NCI-H146 (cell line): ENCODE data around the gene PGGT1B.
A peak's percentile ranks its signal among the peaks of the same experiment; 100 is the strongest.

ENCODE experiments used
- DNase-seq: peaks from one replicate; lab custom pipeline; 2025; lab: John Stamatoyannopoulos, UW

PGGT1B gene

DNA sequence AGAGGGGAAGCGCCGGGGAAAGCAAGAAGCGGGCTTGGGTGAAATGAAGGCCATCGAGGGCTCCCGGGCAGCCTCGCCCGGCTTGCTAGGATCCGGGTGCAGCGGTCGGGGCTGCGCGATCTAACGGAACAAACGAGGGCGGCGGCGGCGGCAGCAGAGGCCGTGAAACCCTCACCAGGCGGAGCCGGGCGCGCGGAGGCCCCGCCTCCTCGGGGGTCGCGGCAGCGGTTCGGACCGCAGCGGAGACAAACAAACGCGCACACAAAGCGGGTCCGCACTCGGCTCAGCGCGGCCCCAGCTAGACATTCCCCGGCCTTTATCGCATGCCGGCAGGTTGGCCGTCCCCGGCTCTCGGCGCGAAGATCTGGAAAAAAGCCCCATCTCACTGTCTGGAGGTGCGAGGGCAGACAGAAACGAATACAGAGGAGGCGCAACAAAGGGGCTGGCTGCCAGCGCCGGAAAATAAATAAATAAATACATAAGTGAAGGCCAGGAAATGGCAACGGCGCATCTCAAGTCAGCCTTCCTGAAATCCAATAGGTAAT, 82.4 kb downstream of the PGGT1B start:
- DNase-seq, result peak; percentile 87

DNA sequence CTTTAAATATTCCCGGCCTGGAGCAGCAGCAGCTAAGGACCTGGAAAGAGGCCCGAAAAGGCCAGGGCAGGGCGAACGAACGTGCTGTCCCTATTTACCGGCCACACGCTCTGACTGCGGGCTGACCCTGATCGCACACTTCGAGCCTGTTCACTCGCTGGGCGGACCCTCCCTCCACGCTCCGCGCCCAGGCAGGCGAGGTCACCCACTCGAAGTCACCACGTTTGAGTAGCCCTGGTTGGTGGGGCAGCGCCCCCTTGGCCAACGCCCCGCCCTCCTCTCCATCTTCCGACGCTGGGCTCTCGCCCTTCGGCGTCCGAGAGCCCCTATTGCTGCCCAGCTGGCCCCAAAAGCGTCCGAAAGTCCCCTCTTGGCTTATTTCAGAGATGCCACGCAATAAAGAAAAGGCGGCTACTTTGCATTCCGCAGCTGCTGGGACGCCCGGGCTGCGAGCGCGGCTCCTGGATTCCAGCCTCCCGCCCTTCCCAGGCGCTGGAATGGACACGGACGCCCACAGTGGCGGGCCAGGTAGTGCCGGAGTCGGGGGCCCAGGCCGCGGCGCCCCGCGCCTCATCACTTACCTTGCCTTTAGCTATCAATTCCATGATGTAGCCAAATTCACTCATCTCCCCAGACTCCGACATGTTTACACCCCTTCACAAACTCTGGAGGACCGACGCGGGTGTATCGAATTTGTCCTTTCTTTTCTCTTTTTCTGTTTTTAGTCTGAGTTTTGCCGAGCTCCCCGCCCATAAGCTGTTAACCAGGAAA, 83.1 kb downstream of the PGGT1B start:
- peak; percentile 59 for DNase-seq

DNA sequence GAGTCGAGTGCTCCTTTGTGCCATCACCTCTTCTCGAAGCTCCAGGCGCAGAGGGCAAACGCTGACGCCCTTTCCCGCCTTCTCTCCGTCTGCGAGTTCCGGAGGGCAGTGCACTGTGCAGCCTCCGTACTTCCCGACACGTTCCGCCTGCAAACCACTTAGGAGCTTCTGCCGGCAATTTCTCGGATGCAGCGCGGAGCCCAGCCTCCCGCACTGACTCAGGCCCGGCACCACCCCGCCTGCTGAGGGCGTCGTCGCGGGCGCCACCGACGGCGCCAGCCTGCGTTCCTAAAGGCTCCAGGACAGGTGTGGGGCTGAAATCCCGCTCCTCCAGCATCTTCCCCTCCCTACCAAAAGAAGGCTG, 83.7 kb downstream of the PGGT1B start:
- no peak for DNase-seq

DNA sequence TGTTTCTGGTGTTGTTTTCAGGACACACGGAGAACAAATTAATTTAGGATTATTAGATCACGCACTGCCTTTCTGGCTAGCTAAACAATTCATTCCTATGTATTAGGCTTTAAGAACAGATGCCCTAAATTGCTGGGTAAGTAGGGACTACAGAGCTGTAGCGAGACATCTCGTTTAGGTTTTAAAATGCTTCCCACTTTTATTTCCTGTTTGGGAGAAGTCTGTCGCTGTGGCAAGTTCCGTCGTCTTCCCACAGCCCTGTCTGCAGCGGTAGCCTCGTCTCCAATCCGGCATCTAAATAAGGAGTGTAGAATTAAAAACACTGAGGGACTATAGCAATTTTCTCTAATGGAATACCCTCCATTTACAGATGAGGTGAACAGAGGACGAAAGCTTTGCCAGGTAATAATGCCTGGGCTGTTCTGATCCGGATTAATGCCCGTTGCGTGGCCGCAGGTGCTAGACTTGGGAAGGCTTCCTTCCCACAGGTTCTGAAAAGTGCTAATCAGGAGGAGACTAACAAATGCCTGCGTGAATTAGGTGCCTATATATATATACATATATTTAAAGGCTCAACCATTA, 91.7 kb downstream of the PGGT1B start:
- DNase-seq, result peak; percentile 37

DNA sequence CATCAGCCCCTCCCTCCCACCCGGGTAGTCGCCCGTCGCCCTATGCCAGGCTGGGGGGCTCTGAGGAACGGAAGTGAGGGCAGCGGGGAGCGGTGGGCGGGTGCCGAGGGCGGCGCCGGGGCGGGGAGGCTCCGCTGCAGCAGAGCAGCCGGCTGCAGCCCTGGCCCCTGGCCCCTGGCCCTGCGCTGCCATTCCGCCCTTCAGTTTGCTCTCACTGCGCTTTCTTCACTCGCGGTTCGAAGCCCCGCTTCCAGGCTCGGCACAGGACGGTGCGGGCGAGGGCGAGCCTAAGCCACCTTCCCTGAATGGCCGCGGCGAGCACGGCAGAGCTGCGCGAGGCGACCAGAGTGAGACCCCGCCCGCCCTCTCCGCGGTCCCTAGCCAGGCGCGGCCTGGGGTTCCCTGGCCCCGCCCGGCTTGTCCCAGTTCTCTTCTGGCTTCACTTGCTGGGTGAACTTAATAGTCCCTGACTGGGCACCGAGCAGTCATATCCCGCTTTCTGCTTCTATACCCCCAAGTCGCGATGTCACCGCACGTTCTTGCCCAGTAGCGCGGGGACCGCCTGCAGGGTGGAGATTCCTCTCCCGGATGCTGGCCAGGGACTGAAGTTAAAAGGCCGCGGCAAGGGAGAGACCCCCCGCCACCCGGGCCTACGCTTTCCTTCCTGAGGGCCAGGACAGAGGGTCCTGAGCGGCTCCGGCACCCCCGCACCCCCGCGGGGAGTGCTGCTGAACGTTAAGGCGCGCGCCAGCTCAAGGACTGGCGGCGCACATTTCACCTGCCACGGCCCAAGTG, 92.3 kb downstream of the PGGT1B start:
- DNase-seq, result no peak

DNA sequence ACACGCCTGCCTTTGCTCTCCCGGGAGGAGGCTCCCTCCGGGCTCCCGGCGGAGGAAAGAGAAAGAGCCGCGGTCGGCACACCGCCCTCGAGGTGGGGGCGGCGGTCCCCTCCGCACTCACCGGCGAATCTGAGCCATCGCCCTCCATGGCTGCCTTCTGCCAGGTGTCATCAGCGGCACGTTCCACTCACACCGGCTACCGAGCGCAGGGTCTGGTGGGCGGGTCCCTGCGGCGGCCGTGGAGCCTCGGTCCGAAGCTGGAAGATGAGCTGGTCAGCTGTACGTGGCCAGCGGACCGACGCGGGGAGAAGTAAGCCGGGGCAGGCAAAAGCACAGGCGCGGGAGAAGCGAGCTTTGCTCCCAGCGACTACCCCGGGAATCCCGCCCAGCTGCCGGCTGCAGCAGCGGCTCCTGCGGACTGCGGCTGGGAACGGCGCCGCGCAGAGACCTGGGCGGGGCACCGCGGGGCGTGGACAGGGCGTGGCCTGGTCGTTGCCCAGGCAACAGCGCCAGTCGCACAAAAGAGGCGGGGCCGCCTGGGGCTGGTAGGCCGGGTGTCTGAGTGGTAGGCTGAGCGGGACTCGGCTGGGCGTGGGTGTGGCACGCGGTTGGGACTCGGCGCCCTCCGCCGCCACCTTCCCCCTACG, 93.1 kb downstream of the PGGT1B start, which contains the start of gene TRIM36:
TSS of gene TRIM36 (minus strand) at position 422 of the 647 bp plus-strand sequence. CDS start at position 148, 274 bp downstream.
- DNase-seq, result peak; percentile 99

DNA sequence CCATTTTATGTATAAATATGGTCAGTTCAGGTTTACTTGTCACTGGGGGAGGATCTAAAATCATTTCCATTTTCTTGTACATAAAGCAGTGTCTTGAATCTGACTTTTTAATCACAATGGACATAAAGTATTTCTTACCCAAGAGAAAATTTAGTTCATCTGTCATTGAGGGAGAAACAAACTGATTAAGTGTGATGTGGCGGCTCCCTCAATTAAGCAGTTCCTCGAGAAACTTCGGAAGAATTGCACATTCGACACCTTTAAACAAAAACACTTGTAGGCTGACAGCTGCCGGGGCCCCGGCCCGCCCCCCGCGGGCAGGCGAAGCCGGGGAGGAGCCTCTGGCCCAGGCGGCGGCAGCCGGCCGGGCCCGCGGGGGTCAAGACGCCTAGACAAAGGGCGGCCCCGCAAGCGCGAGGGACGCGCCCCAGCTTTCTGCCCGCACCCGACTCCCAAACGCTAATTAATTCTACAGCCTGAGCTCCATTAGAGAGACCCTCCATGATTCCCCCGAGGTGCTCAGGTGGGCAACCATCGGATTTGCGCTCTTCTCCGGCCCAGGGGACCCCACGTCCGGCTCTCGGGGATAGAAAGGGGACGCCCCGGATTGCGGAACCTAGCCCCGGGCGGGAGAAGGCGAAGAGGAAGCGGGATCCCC, 93.7 kb downstream of the PGGT1B start:
- DNase-seq, result peak; percentile 77

DNA sequence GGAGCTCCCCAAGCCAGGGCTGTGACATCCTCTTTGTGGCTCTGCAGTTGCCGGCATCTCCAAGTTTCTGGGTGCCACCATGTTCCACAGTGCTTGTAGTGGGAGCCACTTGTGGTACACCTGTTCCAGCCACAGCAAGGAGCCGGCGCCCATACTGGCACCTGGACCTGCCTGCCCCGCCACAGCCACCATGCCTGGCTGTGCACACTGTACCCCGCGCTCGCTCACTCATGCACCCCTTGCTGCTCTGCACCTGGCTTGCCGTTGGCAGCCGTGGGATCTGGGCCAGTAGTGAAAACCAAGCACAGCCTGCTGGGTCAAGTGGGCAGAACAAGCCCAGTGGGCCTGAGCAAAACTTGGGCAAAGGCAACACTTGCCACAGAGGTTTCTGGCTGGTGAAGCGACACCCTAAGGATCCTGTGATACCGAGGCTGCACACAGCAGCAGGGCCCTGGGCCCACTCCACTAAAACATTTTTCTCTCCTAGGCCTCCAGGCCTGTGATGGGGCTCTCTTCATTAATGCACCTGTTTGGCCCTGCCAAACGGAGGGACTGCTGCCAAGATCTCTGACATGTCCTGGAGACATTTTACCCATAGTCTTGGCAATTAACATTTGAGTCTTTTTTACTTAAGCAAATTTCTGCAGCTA, 95.8 kb downstream of the PGGT1B start:
- DNase-seq, result no peak

DNA sequence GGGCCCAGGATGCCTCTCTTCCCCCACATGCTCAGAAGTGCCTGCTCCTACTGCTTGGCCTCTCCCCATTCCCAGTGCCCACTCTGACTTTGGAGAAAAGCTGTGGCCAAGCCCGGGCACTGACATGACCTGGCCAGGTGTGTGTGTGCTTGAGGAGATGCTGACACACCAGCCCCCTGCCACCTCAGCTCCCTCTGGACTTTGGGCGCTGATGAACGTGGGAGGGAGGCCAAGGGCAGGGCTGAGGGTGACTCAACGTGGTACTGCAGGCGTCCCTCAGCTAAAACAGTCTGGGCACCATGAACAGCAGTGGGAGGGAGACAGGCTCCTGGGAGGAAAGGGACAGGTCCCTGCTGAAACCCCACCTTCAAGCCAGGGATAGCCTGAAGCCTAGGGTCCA, 96.9 kb downstream of the PGGT1B start:
- no peak for DNase-seq

DNA sequence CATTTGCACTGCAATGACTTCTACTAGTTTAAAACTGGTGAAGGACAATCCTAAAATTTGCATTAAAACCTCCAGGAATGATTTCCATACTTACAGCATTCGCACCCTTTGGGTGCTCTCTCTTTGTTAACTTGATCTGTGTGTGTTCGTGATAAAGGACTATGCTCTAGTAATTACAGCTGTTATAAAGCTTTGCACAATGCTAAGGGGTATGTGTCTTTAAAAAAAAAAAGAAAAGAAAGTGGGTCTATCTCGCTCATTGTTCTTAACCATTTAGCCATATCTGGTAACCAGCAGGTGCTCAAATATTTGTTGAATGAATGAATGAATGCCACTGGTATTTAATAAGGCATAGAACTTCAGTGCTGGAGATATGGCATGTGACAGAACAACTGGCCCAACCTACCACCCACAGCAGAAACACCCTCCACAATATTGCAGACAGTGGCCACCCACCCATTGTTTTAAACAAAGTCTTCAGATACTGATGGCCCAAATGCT, 101.7 kb downstream of the PGGT1B start:
- DNase-seq, result peak; percentile 96
